CD4-positive, alpha-beta T cell treated with Interleukin-21 for 1 hour (primary cell): ENCODE data around the gene MROH8.
"Not testable (repeated sequence)": the region's sequence is repeated elsewhere in the genome, so short reads cannot be mapped to it uniquely, and the experiment has no call there.

Source experiments
- DNase-seq: peaks from one replicate; pipeline ENCODE4 v3.0.0-alpha.2; 2020

The MROH8 gene

DNA sequence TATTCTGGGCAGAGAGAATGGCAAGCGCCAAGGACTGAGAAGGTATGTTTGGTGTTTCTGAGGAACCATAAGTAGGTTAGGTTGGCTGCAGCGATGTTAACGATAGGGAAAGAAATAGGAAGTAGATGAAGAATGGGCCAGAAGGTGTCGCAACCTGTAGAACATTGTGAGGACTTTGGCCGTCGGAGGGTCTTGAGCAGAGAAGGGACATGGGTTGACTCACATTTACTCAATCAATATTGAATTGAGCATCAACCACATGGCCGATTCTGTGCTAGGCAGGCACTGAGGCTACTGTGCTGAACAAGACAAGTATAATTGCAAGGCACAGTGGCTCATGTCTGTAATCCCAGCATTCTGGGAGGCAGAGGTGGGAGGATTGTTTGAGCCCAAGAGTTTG lies 27.1 kb downstream of the MROH8 start:
- no peak for DNase-seq

DNA sequence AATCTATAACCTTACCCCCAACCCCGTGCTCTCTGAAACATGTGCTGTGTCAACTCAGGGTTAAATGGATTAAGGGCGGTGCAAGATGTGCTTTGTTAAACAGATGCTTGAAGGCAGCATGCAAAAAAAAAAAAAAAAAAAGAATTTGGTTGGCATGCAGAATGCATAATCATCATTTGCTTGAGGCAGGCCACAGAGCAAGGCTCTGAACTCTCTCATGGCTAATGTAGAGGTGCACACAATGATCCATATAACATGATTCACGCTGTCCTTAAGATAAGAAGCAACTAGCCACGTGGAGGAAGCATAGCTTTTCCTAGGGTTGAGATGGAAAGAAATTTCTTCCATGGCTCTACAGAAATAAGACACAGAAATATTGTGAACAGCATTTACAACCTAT lies 27.8 kb downstream of the MROH8 start:
- DNase-seq = no peak

DNA sequence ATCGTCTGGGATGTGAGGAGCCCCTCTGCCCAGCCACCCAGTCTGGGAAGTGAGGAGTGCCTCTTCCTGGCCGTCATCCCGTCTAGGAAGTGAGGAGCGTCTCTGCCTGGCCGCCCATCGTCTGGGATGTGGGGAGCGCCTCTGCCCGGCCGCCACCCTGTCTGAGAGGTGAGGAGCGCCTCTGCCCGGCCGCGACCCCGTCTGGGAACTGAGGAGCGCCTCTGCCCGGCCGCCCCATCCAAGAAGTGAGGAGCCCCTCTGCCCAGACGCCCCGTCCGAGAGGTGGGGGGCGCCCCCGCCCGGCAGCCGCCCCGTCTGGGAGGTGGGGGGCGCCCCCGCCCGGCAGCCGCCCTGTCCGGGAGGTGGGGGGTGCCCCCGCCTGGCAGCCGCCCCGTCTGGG lies 28.5 kb downstream of the MROH8 start:
- DNase-seq = not testable (repeated sequence)

DNA sequence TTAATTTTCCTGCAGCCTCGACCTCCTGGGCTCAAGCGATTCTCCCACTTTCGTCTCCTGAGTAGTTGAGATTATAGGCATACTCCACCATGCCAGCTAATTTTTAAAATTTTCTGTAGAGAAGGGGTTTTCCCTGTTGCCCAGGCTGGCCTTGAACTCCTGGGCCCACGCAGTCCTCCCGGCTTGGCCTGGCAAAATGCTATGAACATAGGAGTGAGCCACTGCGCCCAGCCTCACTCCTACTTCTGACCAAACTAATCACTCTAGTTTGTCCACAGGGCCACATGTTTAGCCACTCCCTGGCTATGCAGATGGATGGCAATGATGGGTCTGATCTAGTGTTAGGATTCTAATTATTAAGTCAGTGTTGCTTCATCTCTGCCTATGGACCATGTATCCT lies 32.1 kb downstream of the MROH8 start:
- no peak for DNase-seq

DNA sequence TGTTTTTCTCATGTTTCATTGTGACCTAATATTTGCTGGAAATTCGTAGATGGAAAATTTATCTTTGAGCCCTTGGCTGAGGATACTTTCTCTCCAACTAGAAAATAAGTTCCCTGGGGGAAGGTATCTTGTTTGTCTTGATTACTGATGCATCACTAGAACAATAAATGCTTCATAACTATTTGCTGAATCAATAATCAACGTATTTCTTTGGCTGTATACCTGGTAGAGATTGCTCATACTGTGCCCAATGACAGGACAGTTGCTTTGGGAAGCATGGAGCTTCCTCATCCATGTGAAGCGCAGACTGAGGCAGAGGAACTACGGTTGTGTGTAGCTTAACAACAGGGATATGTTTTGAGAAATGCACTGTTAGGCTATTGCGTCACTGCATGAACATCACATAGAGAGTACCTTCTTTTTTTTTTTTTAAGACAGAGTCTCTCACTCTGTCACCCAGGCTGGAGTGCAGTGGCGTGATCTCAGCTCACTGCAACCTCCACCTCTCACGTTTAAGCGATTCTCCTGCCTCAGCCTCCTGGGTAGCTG lies 34.4 kb downstream of the MROH8 start:
- DNase-seq = no peak

DNA sequence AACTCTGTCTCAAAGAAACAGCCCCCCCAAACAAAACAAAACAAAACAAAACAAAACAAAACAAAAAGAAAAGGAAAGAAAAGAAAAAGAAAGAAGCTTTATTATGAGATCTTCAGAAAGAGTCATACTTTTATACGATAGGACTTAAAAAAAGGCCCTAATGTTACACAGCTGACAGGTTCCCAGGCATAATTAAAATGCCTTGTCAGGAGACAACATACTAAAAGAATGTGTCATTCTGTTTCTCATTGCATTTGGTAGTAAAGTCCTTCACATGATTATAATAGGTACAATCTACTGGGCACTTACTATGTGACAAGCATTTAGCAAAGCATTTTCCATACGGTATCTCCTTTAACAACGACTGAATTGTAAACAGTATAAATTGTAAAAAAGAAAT lies 36.6 kb downstream of the MROH8 start:
- no peak for DNase-seq

DNA sequence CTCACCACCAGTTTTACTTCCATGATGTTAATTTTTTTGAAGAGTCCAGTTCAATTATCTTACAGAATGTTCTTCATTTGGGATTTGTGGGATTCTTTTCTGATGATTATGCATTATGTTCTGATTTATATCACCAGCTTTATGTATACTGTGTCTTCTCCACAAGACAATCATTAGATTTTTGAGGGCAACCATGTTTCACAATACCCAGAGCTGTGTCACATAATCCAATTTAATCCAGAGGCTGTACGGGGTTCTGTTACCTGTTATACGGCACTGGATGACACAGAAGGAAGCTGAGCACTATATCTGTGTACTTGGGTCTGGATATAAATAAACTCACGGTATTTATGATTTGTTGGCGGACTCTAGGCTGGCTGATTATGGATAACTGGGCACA lies 41.8 kb downstream of the MROH8 start:
- no peak for DNase-seq

DNA sequence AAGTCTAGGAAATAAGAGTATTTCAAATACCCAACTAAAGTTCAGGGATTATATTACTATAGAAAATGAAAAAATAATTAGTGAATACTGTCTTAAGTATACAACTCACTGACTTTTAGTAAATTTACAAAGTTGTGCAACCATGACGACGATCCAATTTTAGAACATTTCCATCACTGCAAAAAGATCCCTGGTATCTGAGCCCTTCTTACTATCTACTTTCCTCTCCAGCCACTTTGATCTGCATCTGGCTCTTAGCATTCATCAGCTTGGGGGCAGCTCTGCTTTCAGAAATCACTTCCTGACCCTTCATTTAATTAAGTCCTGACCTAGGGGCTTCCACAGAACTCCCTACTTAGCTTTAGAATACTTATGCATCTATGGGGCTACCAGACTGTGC lies 45.4 kb downstream of the MROH8 start:
- DNase-seq = no peak

DNA sequence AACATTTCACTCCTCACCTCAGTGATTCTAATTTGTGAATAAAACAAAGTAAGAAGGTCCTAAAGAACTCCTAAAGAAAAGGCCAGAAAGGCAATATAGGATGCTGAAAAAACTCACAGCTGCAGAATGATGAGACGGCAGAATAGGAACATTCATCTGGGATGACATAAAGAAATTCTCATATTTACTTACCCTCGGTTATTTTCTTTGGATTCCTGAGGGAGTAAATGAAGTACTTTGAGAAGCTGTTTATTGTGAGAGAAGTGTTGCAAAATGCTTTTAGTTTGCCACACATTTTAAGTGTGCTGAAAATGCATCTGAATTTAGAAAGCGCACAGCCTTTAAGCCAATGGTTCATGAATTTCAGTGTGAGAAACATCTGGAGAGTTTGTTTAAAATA lies 47.9 kb downstream of the MROH8 start:
- no peak for DNase-seq

DNA sequence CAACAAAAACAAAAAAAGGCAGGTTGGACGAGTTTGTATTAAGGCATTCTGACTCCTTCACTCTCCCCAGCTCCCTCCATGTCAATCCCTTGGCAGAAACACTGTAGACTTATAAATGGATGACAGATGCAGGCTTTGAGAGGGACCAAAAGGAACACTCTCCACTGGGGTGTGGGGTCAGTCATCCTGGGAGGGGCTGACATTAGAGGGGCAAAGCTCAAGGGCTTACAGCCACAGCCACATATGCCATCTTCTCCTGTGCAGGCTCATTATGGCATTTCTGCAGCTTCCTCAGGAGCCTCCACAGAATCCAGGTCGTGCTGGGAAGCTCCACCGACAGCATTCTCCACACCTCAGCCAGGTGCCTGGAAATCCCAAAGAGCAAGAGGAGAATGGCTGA lies 50.5 kb downstream of the MROH8 start:
- DNase-seq = no peak

DNA sequence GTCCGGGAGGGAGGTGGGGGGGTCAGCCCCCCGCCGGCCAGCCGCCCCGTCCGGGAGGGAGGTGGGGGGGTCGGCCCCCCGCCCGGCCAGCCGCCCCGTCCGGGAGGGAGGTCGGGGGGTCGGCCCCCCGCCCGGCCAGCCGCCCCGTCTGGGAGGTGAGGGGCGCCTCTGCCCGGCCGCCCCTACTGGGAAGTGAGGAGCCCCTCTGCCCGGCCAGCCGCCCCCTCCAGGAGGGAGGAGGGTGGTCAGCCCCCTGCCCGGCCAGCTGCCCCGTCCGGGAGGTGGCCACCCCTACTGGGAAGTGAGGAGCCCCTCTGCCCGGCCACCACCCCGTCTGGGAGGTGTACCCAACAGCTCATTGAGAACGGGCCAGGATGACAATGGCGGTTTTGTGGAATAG lies 53.1 kb downstream of the MROH8 start:
- DNase-seq = not testable (repeated sequence)

DNA sequence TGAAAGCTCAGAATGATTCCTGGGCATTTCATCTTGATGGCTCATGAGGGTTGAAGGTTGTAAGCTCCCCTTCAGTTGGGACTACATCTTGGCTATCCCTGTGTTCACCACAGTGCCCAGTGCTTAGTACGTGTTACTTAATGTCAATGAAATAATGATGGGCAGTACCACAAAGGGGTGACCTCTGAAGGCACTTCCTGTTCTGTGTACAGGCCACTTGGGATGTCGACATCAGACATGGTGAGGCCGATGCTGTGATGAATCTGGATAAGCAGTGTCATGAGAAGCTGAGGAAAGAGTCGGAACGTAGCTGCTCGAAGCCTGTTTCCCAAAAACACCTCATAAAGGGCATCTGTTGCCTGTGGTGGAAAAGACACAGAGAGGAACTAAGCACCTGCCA lies 55.9 kb downstream of the MROH8 start:
- no peak for DNase-seq

DNA sequence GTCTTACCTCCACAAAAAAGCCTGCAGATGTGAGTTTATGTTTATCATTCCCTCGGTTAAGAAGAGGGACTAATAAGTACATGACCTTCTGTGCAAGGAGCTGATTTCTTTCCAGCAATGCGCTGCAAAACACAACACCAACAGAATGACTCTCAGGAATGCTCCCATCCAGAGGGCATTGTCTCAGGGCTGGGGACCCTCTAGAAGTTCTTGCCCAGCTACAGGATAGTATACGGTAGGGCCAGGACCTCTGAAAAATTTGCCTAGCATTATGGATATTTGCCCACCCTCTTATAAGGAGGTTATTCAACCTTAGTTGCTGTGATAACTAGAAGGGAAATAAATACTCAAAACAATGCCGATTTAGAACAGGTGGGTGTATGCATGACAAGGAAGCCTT lies 58.9 kb downstream of the MROH8 start:
- no peak for DNase-seq

DNA sequence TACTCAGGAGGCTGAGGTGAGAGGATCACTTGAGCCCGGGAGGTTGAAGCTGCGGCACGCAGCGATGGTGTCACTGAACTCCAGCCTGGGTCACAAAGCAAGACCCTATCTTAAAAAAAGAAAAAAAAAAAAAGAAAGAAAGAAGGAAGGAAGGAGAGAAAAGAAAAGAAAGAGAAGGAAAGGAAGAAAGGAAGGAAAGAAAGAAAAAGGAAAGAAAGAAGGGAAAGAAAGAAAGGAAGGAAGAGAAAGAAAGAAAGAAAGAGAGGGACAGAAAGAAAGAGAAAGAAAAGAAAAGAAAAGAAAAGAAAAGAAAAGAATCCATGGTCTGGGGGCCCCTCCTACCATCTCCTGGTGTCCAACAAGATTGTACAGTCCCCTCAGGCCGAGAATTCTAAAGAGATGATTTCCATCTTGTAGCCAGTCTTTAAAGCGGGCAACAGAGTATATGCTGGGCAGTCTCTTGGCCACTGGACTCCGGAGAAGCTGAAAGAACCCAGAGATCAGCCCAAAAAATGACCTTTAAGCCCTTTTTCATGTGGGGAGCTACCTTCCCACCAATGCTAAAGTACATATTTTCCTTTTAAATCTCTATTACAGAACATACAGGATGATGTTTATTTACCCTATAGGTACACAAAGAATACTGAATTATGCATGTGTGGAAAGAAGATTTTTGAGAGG lies 59.9 kb downstream of the MROH8 start:
- DNase-seq = no peak

DNA sequence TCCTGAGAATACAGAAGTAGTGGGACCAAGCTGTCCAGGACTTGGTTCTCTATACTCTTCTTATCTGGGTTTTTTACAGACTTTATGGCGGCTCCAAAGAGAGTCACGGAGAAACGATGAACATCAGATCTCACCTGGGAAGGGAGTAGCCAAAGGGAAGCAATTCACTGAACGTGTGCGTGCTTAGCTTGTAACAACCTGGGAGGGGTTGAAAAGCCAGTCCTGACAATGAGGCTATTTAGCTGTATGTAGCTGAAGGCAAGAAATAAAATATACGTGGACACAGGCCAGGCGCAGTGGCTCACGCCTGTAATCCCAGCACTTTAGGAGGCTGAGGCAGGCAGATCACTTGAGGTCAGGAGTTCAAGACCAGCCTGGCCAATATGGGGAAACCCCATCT lies 65.3 kb downstream of the MROH8 start:
- DNase-seq = no peak

DNA sequence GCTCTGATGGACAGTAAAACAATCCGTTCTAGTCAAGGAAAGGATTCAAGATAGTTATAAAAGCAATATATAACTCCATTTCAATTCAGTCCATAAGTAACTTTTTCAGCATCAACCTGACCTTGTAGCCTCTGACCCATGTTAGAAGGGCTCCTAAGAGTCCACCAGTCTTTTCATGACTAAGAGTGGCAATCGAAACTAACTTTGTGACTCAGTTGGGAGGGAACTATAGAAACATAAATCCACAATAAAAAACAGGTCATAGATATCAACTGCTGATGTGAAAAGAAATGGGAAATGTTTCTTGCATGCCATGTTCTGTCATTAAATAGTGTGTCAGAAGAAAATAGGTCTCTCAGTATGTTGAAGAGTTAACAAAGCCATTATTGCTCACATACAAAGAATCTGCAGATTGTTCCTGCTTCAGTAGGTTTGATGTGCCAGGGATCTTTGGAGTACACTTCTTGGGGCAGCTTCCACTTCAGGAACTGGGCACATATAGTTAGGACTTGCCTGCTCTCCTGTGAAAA lies 67.4 kb downstream of the MROH8 start:
- no peak for DNase-seq

DNA sequence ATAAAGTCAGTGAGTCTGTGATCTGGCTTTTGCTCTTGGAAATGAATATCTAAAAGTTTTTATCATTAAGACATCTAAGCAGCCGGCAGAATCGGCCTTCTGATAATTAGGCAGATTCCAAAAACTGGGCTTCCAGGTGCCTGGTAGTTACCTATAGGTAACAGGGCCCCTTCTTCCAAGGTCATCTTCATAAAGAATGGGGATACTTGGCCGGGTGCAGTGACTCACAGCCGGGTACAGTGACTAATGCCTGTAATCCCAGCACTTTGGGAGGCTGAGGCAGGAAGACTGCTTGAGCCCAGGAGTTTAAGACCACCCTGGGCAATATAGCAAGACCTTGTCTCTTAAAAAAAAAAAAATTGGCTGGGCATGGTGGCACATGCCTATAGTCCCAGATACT lies 70.7 kb downstream of the MROH8 start:
- no peak for DNase-seq

DNA sequence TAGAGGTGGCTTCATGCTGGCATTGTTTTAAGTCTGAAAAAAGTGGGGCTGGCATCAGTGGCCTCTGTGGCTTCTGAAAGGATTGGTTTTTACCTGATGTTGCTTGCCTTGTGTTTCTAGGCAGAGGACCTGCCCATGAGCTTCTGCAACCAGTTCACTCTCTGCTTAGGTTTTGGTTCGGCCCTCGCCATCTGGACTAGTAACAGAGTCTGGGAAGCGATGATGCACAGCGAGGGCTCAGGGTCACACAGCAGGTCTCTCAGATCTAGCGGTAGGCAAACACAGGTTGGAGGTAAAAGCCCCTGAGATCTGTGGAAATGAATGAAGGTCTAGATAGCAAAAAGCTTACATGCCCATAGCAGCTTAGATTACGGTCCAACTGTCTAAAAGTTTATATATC lies 76.8 kb downstream of the MROH8 start:
- no peak for DNase-seq

DNA sequence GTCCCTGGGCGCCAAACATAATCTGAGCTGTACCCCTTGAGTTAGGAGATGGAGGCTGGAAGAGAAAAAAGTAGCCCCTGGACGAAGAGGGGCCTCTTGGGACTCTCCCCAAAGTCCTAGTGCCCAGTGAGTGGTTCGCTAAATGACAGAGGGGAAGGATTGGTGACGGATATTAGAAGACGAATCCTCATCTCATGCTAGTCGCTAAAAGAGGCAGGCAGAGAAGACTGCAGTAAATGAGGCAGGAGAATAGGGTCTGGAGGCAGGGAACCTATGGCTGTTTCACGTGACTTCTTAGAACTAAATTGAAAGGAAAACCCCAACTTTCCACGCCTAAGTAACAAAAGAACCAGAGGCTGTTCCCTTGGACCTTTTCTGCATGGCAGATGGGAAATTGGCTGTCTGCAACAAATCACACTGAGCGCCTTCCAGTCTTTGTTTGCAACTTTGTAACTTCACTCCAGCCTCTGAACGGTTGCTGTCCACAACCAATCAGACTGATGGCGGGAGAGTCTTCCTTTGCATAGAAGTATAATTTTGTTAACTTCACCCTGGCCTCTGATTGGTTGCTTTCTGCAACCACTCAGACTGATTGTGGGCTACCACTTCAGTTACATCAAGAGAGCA lies 82.8 kb downstream of the MROH8 start:
- no peak for DNase-seq

DNA sequence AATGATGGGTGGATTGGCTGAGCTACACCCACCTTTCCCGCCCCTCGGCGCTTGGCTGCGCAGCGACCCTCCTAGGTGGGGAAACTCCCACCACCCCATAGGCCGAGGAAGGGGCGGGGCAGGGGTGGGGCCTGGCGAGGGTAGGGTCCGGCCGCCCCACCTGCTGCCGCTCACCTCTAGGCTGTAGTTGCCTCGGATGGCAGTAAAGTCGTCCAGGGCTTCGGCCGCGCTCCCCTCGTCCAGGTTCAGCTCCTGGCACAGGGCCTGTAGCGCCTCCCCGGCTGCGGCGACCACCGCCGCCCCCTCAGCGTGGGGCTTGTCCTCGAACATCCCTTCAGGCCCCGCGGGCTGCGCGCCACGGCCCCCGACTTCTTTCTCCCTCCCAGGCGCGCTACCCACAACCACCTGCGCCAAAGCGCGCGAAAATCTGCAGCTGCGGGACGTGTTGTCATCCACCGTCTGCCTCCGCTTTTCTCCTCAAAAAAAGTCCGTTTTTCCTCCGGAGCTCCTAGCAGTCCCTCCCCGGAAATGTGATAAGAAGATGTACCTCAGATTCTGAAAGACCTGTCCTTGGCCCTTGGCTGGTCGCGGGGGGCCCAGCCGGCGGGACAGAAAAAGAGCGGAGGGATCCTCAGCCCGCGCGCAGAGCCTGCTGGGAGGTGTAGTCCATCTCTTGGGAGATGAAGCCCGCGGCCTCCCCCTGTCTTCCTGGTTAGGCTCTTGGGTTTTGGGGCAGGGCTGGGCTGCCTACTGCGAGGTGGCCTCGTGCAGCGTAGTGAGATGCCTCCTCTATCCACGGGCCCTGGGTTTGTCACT lies 83.5 kb downstream of the MROH8 start, which contains the start of gene RBL1:
RBL1 (minus strand) TSS at position 399 of the 816 bp plus-strand sequence; CDS start at position 330, 69 bp downstream.
- DNase-seq = peak; percentile 89

DNA sequence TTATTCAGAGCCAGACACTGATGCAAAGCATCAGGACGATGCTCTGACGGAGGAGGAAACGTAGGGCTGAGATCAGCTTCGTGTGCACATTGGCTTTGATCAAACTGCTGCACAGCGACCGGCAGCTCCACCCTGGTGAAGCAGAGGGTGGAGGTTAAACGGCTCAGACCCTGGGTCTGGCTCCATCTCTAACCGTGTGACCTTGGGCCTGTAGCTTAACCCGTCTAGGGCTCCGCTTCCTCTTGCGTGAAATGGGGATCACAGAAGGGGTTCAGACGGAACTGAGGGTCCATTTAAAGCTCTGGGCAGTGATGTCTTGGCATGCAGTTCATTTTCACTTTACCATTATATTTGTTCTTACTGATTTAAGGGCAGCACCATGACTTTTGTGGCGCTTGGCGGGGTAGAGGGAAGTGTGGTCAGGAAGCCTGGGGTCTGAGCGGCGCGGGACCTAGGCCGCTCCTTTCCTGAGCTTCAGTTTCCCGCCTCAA lies 84.2 kb downstream of the MROH8 start:
- peak; percentile 63 for DNase-seq

DNA sequence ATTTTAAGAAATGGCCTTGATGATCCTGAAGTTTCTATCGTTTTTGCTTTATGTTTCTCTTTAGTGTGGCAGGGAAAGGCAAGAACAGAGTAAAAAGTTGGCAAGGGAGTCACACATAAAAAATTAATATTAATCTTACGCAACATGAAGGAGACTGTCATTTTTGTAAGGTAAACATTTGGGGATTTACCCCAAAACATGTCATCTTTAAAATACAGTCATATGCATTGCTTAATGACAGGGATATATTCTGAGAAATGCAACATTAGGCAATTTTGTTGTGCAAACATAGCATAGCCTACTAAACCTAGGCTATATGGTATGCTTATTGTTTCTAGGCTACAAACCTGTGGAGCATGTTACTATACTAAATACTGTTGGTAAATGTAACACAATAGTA lies 88.9 kb downstream of the MROH8 start:
- no peak for DNase-seq

DNA sequence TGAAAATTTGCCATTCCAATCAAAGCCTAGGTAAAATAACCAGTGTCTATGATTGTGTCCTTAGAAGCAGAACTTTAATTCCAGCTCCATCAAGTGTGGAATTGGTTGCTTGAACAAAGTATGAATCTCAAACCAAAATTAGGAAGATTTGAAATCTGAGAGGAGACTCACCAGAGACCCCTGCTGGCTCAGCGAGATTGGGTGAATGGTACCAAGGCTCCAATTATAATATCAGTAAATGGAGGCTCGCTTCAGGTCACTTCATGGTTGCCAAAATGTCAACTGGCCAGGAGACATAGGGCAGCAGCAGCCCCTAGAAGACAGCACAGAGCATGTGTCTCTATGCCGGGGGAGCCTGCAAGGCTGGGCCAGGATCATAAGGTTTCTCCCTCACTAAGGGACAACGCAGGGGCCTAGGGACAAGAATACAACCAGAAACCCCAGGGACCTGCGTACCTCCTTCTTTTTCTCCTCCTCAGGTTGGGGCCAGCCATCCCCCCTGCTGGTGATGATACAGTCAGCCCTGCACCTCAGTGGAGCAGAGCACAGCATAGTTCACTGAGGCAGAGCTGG lies 97.5 kb downstream of the MROH8 start:
- DNase-seq = peak; percentile 54
